Hematopoietic multipotent progenitor cell treated with erythropoietin and hydrocortisone succinate and interleukin-3 and kit ligand, for 15 days (in vitro differentiated cells): ENCODE results near the gene THRA.
A peak's percentile ranks its signal among the peaks of the same experiment; 100 is the strongest.

Experiments
- DNase-seq: peaks from one replicate; pipeline ENCODE4 v3.0.0-alpha.2; 2015; ENCODE audit warnings: low spot score

The THRA gene

DNA sequence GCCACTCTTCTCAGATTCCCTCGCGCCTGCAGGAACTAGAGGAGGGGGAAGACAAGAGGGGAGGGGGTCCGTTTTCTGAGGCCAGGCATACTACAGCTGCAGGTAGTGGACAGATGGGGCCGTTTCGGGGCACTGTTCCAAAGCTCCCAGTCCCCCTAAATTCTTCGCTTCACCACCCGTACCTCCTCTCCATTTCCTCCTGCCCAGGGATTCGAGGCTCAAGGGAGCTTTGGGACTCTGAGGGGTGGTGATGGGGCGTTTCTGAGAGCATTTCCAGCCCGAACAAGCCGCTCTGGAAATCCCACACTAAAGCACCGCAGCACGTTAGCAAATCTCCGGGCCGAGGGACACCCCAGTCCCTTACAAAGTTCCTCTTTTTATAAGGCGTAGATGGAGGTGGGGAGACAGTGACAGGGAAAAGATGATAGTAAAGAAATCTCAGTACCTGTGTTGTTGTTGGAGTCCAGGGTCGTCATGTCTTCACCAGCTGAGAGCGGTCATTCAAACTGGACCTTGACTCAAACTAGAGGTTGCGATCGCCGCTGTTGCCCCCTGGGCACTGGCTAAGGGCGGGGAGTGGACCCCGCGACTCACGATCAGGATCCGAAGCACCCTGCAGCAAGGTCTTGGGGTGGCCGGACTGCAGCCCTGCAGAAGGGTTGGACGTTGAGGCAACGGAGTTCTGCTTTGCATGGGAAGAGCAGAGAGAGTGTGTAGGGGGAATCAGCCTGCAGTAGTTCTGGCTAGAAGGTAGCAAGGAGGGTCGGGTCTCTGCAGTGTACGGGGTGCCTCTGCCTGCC is 37.1 kb downstream of the THRA start:
- no peak for DNase-seq

DNA sequence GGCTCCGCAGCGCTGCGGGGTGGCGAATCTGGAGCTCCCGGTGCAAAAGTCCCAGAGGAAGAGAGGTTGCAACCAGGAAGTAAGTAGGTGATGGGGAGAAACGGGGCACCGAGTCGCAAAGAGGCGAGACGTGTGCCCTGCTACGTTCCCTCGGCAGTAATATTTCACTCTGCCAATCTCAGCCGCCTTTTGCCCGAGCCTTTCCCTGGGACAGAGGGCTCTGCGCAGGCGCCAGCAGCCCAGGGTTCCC is 37.6 kb downstream of the THRA start, which contains the start of gene NR1D1:
NR1D1 (minus strand) TSS at position 171 of the 250 bp plus-strand sequence. CDS start 495 bp downstream, outside the sequence.
- no peak for DNase-seq

DNA sequence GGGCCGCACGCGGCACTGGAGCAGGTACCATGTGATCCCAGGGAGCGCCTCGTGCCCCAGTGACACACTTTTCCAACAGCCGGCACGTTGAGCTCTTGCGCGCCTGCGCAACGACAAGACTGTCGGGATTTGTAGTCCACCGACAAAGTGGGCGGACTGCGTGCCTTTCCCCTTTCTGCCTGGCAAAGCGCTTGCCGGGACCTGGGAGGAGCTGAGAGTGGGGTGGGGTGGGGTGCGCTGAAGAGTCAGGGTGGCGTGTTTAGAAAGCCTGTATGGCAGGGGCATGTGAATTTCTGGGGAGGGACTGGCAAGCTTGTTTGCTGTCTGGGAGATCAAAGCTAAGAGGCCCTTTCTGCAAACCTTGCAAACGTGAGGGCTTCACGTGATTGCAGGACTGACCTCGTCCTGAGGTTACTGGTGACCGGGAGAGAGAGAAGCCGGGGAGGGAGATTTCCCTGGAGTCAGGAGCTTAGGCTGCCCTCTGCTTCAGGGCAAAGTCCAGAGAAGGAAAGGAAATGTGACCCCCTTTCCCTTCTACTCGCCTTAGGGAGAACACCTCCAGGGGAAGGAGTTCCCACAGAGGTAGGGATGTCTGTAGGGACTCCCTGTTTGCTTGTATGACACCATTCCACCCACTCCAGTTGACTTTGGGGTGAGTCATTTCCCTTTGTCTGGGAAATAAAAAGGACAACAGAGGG is 38.1 kb downstream of the THRA start:
- peak; percentile 91 for DNase-seq

DNA sequence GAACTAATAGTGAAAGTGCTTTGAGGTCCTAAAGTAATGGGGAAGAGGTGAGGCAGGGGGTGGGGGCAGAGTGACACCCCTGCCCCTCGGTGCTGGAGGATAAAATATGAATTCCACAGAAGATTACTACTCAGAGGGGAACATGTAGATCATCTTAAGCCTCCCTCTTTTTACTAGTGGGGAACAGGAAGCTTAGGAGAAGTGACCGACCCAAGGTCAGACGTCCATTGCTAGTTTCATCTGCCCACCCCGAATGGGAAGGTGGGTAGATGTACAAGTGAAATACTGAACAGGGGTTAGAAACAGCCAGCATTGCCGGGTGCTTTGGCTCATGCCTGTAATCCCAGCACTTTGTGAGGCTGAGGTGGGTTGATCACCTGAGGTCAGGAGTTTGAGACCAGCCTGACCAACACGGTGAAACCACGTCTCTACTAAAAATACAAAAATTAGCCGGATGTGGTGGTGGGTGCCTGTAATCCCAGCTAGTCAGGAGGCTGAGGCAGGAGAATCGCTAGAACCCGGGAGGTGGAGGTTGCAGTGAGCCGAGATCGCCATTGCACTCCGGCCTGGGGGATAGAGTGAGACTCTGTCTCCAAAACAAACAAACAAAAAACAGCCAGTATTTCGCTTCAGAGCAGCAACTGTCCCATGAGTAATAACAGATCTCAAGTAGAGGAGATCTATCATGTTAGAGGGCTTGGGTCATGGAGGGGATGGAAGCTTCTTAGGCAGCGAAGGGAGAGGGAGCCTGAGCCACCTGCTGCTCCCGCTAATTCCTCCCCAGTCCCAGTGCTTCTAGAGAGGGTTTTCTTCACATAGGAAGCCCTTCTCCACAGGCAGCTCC is 38.8 kb downstream of the THRA start:
- no peak for DNase-seq

DNA sequence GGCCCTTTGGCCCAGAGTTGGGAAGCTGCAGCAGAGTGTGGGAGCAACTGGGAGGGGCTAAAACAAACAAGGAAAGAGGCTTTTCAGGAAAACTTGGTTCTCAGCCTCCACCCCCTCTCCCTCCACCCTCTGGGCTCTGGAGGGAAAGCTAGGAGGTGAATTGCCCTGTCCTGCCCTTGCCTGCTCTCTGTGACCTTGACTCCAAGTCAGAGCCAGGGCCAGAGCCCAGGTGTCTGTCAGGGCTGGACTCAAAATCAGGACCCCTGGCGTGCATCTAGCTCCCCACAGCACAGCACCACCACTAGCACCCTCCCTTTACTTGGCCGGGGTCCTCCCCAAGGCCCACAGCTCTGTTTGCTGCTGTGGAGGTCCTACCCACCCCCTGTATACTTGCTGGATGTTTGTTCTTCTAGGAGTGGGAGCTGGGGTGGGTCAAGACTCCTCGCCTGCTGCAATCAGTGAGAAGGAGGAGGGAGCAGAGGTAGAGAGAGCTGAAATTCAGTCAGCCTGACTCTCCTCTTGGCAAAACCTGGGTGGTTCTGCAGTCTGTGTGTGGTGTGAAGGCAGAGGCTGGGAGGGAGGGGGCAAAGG is 40.4 kb downstream of the THRA start:
- DNase-seq, result no peak

DNA sequence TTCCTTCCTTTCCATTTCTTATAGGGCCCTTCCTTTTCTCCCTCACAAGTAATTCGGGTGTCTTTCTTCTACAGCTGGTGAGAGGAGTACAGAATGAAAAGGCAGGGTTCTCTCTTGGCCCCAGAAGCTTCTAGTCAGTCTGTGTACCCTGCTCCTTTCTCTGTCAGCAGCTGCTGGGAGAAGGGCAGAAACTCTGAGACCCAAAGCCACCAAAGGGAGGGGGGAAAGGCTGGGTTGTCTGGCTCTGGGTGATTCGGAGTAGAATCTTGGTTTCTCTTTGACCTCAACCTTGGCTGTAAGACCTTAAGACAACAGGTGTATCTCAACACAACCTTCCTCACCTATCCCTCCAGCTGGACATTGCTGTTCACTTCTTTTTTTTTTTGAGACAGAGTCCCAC is 40.9 kb downstream of the THRA start:
- DNase-seq, result no peak

DNA sequence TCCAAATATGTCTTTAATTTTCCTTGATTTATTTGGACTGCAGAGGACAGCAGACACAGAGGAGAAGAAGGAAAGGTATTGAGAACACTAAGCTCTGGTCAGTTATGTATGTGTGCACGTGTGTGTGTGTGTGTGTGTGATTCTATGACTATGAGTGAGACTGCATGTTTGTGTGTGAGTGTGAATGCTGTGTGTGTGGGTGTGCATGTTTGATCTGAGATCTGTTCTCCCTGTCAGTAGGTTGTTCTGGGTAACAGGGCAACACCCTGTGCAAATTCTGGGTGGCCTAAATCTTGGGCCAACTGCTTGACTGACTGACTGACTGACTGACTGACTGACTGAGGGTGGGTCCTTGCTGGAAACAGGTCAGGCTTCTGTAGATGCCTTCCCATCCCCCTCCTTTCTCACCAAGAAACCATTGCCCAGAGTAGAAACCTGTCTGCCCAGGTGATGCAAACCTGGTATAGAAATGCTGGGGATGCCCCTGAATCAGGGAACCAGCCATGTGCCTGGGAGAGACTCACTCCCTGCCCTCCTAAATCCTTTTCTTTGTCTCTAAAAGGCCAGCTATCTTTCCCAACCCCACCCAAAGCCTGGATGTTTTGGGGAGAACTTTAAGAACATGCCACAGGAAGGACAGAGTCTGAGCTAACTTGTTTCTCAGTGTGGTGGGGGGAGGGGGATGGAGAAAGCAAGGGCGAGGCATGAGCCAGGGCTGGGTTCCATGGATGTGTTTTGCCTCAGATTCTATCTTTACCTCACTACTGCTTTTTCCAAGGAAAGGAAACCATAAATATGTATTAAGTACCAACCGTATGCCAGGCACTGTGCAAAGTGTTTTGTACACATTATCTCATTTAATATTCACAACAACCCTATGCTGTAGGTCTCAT is 42.1 kb downstream of the THRA start:
- DNase-seq, result no peak

DNA sequence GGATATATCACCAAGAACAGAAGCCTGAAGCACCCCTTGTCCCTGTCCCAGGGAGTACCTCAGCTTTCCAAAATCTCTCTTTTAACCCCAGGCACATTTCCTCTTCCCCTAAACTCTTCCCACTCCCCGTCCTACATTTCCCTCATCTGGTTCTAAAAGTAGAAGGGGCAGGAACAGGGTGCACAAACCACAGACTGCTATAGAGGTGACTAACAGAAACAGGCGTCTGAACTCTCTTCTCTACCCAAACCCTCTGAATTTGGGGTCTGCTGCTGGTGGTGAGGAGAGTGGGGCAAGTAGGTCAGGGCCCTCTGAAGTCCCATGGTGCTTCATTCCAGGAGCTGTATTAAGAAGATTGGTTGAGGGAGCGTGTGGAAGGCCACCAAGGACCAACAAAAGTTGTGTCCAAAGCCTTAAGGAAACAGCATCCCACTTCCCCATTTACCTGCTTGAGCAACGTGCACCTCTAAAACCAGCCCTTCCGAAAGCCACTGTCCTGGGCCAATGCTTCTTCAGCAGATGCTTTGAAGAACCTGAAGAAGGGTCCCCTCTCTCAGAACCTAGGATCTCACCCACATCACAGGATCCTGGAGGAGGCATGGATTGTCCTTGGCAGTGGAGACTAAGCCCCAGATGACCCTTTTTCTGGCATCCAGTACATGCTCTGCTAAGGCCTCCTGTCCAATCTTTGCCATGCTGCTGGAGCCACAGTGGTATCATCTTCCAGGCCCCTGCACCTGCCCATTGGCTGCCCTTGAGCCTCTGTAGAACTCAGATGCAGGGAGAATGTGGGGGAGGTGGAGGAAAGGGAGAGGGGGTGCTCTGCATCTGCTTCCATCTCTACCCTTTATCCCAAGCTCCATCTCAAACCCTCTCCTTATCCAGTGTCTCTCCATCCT is 43.3 kb downstream of the THRA start:
- DNase-seq, result no peak

DNA sequence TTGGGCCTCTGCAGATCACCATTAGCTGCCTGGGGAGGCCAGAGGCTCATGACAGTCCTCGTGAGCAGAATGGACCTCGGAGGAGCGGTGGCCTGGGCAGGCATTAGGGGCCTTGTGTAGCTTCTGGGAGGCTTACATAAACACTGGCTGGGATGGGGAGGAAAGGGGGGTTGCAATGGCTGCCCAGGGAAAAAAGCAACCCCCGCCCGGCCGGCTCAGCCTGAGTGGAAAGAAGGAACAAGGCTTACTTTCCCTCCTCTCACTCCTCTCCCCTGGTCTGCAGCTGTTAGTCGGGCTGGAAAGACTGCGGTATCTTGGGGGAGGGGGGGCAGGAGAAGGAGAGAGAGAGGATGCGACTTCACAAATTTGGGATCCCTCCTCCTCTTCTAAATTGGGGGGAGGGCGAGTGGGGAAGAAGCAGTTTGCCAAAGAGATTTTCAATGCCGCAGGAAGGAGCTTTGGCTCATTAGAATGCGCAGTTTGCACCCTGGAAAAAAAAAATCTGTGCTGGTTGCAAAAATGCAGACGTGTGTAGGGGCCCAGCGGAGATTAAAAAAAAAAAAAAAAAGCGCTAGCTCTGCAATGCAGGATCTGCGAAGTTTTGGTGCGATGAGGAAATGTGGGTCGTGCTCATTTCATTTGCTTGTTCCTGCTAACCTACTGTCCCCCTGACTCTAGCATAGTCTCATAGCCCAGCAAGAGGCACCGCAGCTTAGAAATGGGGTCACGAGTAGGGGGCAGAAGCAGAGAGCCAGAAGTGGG is 44.2 kb downstream of the THRA start:
- no peak for DNase-seq

DNA sequence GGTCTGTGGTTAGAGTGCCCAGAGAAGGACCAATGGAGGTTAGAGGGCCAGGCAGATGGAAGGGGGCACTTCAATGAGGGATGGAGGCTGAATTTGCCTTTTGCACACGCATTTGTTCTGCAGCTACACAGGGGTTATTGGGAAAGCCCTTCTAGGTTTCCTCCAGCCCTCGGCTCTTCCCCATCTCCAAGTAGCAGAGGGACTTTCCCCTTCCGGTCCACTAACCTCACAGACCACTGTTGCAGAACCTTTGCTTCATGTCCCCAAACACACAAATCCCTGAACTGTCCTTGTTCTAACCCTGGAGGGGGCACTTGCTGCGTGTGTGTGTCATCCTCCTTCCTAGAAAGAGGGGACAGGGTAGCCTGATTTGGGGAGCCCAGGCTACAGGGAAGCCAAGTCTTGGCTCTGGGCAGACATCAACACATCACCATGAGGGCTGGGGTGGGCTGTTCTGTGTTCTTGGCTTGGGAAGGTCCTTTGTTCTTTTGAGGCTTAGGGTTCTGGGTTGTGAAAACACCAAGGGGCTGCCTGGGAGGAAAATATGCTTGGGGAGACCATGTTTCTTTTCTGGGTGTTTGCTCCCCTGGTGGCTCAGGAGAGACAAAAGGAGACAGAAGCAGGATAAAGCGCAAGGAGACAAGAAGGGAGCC is 44.9 kb downstream of the THRA start:
- no peak for DNase-seq

DNA sequence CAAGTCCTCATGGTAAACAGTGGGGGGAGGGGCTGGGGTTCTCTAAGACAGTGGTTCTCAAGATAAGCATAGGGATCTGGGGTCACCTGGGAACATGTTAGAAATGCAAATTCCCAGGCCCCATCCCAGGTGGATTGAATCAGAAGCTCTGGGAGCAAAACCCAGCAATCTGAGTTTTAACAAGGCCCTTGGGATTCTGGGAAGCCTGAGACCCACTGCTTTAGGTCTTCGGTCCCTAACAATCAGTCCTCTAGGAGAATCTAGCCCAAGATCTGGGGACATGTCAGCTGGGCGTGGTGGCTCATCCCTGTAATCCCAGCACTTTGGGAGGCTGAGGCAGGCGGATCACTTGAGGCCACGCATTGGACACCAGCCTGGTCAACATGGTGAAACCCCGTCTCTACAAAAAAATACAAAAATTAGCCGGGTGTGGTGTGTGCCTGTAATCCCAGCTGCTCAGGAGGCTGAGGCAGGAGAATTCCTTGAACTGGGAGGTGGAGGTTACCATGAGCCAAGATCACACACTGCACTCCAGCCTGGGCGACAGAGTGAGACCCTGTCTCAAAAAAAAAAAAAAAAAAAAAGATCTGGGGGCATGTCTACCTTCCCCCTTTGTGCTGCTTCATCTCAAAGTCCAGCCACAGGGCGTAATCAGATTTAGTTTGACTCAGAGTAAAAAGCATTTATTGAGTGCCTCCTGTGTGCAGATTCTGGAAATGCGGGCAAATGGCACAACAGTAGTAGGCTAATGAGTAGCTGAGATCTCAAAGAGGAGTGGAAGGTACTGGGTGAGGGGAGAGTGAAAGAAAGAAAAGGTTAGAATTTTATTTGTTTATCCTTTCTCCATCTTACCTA is 46.4 kb downstream of the THRA start:
- DNase-seq, result no peak

DNA sequence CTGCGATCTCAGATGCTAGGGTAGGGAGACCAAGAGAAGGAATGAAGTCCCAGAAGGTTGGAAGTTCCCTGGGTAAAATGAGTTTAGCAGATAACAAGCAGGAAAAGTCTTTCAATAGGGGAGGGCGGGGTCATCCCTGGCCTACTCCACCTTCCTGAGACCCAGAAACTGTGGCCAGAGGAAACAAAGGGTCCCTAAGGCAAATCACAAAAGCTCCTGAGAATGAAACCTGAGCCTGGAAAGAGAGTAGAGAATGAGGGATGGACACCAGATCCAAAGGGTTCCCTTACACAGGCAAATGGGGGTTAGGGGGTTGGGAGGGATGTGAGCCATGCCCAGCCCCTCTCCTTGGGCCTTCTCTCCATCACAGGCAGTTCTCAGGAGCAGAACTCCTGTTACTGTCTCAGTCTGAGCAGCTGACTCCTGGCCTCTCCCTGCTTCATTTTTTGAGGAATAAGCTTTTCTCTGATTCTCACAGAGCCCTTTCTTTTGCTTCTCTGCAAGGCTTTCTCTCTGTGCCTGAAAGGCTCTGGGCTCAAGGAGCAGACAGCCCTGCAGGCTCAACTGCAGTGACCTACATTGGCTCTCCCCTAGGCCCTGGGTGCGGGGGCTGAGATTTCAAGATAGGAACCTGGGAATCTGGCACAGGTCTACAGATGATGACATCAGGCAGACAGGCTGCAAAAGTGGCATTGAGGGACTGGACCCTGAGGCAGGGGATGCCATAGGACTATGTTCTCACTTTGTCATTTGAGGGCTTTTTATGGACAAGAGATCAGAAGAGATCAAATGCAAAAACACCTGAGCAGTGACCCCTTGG is 47.5 kb downstream of the THRA start:
- DNase-seq, result no peak

DNA sequence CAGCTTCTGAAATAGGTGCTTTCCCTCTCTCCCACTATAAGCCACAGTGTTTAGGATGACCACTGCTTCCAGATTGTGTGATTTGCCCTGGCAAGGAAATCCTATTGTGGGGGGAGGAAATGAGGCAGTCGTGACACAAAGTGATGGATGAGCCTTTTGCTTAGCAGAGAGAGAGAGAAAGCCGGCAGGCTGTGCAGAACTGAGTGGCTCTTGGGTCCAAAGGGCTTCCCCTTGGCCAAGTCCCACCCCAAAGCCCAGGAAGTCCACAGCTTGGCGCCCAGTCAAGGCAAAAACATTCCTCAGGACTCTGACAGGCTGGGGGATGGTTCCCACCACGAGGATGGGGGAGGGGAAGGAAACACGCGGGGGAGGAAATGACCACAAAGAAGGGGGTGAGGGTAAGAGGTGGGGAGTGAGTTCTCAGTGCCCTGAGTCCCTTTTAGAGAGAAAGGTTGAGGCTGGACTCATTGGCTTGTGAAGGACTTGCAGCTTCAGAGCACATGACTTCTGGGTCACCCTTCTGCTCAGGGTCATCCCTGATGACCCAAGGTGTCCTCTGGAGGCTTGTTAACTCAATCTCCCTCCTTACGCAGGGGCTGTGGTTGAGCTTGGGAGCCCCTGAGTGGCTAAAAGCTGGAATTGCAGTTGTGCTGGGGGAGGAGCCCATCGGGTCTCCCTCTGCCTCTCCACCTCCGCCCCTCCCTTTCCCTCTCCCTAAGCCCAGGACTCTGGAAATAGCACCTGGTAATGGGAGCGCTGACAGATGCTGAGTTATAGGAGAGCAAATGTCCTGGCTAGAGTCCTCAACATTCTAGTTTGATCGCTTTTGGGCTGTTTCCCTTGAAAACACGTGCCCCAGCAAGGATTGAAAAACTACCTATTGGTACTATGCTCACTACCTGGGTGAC is 48.7 kb downstream of the THRA start:
- peak; percentile 79 for DNase-seq

DNA sequence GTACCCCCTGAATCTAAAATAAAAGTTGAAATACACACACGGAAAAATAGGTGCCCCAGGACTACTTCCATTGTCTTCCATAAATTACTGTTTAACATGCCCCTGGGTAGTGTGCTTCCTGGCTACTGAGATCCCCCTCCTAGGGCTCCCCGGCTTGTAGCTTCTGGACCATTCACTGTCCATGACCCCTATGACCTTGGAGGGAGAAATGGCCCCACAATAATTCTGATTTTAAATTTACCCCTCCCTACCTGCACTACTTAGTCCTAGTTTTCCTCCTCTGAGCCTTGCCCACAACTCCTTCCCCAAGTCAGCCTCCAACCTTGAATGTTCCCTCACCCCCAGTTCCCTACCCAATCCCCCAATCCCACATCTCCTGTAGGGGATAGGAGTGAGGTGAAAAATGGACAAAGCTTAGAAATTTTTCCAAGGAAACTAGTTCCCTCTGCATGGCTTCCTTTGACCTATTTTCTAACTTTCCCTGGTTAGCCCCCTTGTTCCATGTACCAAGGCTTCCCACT is 49.5 kb downstream of the THRA start:
- no peak for DNase-seq

DNA sequence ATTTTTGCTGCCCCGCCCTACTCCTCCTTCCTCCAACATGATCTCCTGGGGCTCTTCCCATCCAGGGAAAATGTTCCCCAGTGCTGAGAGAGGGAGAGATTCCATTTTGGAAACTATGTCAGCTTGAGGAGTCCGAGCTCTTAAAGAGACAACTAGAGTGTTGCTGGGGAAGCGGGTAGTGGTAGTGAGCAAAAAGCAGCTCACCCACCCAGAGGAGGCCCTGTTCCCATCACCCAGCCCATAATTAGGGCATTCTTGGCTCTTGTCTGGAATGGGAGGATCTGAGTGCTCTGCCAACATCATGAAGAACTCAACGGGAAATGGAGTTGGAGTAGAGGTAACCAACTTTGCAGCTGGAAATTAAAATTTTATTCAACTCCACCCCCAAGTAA is 49.9 kb downstream of the THRA start:
- no peak for DNase-seq
